Vagina (tissue), 2 donors: ENCODE measurements around the gene LRRTM3.

Experiments
- CTCF ChIP-seq, 3 experiments: fragments of 450-650 bp in 2 of 3; fragments of 200-600 bp in 1 of 3; sonication (generic) in 1 of 3; IDR thresholded peaks; one replicate each; pipeline ENCODE4 v1.5.1; 2017 to 2019; ENCODE audit warnings: antibody characterized with exemption in 3 of 3, mild to moderate bottlenecking in 2 of 3, moderate library complexity in 2 of 3
- POLR2A ChIP-seq, 2 donors: fragments of 450-650 bp; IDR thresholded peaks; one replicate each; pipeline ENCODE4 v1.6.1; 2017; ENCODE audit warnings: antibody characterized with exemption in 2 of 2, mild to moderate bottlenecking in 2 of 2, moderate library complexity in 2 of 2
- POLR2AphosphoS5 ChIP-seq, 2 donors: sonication (generic); formaldehyde crosslinking; IDR thresholded peaks; one replicate each; pipeline ENCODE4 v1.9.0; 2017; ENCODE audit warnings: antibody characterized with exemption in 2 of 2, mild to moderate bottlenecking in 2 of 2, low read depth in 1 of 2; ENCODE audit not compliant: insufficient read depth in 1 of 2

GRCh38 chr10:66934711-66935110 lies 8.9 kb downstream of the LRRTM3 start:
- TF ChIP-seq CTCF (IDR thresholded peaks at IDR 0.05) (no peak), POLR2AphosphoS5 (IDR thresholded peaks at IDR 0.05; ENCODE audit: insufficient read depth in 1 of 2, low read depth in 1 of 2) (no peak), POLR2A (IDR thresholded peaks at IDR 0.05) (no peak)
